HG03342 (cell line): Measurements from ENCODE around the gene FBXO30.

Experiments
- ATAC-seq: cut with Tn5 transposase; IDR thresholded peaks from one replicate; pipeline ENCODE4 v1.9.1; 2021; ENCODE audit warnings: mild to moderate bottlenecking, moderate library complexity; ENCODE audit not compliant: unreplicated experiment

Gene FBXO30

DNA sequence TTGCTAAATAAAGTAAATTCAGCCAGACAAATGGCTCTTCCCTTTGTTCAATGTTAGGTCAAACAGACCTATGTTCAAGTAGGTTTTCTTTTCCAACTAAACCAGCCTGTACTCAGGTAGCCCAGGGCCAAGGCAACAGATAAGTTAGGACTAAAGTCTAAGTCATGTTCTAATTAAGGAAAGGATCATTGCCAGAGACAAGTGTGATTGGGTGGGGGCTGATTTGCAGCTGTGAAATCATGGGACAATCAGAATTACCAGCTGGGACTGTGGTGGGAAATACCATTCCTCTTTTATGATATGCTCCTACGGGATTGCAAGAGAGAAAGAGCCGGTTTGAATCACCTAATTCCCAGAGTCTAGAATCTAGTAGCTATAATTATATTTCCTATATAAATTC, 4.2 kb upstream of the FBXO30 start:
- no peak for ATAC-seq

DNA sequence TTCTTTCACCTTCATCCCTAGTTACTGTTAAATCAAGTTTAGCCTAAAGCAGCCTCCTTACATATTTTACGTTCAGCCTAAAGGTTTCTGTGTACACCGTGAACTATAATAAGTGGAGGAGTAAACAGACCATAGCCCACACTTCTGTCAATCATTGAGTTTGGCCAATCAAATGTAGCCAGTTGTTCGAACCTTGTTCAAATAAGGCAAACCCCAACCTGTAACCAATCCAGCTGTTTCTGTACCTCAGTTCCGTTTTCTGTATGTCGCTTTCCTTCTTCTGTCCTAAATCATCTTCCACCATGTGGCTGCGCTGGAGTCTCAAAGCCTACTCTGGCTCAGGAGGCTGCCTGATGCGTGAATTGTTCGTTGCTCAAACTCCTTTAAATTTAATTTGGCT, 1.8 kb upstream of the FBXO30 start:
- ATAC-seq, result no peak

DNA sequence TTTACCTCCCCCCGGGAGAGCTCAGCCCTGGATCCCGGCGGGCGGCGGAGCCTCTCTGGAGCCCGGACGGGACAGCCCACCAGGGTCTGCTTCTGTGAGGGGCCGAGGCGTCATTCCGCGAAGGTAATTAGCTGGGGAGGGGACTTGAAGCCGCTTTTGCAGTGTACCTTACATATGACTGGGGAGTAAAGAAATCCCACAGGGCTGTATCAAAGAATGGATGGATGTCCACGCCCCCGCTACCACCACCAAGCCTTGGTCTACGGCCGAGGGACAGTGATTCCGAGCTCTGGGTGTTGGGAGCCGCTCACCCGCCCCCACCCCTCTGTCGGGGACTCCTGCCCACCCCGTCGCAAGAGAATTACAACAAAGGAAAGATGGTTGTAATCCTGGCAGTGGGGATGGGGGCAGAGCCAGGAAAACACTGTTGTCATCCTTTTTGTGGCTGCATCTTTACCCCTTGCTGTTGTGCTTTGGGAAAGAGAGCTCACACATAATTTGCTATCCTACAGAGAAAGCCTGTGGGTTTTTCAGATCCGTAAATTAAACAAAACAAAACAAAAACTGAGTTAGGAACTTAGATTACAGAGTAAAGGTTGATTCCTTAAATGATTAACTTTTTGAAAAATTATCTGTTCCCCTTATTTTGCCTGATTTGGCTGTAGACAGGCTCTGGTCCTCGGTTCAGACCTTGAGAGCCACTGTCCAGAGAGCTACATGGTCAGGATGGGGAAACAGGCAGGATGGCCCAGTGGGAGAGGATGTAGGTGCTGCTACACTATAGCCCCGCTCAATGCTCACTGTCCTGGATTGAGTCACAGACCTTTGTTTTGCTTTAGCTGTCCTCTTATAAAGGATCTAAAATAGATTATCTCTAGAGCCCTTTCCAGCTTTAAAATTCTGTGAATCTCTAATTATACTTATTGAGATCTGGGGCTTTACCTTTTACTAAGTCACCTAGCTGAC, 997 bp upstream of the FBXO30 start:
- ATAC-seq, result peak; percentile 18

DNA sequence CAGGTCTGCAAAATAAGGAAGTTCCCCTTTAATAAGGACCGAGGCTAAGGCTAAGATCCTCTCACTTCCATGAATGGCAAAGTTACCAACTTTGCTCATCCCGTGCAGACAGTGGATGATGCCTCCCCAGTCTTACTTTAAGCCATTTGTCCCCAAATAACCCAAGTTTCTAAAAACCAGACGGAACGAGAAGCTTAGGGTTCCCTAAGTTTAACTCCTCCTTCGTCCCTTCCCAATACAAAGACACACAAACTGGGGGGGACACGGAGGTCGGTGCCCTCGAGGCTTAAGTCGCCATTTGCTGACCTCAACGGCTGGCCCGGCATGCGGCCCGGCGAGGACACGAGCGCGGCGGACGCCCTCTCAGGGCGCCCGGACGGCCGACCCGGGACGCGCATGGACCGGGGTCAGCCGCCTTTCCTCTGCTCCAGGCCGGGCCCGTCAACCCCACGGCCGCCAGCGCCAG, 527 bp downstream of the FBXO30 start:
- peak; percentile 27 for ATAC-seq

DNA sequence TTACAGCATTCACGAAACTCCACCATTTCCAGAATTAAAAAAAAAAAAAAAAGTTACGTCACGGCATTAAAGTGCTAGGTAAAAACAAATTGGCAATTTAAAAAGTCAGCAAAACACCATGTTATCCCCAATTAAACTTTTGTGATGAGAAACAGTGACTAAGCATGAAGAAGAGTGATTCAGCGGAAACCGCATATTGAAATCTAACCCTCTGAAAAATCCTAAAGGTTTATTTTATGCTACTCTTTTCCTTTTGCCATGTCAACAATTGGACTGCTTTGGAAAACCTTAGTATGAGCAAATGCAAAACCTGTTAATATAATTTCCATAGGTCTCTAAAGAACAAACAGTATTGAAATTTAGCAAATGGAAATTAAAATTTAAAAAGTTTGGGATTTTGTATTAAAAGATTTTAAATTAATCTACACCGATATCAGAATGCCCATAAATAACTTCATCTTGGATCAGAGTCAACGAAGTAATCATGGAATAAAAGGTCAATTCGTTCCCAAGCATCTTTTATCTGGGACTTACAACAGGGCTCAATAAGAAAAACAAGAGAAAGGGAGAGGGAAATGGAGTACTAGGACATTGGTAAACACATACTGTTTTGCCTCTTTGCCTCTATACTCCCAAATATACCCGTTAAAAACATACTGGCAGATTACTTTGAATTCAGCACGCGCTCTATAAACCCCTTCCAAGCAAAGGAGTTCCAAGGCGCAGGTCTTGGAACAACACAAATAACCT, 1.1 kb downstream of the FBXO30 start:
- peak; percentile 2 for ATAC-seq

DNA sequence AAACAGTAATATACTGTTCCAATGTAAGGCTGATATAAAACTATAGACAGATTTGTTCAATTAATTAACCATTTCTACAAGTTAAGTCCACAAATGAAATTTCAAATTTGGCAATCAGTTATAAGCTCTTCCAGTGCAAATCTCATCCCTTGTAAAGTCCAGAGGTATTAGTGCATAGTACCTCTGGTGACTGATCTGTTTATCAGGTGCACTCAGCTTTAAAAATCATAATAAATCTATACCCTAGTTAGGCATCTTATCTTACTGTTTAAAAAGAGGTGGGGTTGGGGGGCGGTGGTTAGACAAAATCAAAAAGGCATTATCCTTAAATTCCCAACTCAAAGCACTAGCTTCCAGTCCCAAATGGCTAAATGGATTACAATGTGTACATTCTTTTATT, 2.9 kb downstream of the FBXO30 start:
- ATAC-seq, result no peak

DNA sequence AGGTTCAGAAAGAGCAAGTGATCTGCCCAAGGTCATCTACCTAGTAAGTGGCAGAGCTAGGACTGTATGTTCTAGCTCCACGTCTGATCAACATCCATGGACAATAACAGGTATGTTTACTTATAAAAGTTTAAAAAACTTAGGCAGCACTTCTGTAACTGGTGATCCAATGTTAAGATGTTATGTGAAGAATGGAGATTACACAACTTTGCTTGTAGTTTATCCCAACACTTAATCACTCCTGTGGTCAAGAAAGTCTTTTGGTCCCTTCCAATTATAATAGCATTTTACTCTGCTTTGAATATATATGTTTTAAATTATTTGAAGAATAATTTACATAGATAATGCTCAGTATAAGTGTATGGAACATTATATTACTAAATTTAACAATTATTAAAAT, 4.8 kb downstream of the FBXO30 start:
- ATAC-seq, result no peak

DNA sequence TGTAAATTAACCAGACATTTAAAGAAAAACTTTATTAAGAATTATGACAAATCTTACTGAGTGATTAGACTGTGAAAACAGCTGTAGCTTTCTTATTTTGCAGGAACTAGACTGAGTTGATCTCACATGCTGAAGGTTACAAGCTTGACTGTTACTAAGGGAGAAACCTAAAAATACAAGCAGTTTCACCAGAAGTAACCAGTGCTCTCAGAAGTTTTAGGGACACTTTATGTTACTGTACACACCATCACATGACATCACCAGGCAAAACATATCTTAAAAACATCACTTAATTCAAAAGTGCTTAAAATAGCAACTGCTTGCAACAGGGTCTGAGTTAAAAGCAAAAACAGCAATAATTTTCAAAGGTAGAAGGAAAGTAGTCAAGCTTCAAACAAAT, 5.4 kb downstream of the FBXO30 start:
- peak; percentile 82 for ATAC-seq

DNA sequence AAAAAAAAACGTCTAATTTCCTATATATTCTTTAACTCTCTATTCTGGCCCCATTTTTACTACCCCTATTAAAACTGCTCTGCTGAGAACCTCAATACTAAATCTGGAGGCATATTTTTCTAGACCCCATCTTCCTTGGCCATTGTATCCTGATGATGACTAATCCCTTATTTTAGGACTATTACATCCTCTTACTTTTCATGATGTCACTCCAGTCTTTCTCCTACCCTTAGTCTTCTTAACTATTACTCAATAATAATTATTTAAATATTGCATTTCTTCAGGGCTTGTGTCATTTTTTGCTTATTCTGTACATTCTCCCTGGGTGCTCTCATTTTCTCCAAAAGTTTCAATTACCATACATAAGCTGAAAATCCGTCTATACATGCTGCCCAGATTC, 6.4 kb downstream of the FBXO30 start:
- ATAC-seq, result no peak

DNA sequence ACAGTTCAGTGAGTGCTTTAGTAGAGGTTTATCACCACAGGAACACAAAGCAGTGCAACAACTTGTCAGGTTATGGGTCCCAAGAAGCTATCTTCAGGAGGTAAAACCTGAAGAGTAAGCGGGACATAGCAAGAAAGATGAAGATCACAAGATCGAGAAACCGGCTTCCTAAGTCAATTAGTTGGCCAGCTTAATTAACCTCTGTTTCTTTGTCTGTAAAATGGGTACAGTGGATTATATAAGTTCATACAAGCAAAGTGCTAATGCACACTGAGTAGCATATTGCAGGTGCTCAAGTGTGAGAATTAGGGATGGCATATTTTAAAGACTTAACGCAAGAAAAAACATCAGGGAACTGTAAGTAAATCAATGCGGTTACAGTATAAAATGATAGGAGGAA, 12.5 kb downstream of the FBXO30 start:
- ATAC-seq, result no peak

DNA sequence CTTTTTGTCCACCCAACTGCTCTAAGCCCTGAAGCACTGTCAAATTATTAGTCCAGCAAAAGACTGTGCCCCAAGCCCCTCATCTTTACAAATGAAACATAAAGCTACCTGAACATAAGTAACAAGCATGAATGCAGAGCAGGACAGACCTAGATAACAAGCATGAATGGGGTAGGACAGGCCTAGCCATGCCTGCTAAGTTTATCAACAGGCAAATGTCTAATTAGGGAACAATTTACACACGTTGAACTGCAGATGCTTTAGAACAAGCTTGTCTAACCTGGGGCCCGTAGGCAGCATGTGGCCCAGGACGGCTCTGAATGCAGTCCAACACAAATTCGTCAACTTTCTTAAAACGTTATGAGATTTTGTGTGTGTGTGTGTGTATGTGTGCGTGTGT, 13.6 kb downstream of the FBXO30 start:
- ATAC-seq, result no peak

DNA sequence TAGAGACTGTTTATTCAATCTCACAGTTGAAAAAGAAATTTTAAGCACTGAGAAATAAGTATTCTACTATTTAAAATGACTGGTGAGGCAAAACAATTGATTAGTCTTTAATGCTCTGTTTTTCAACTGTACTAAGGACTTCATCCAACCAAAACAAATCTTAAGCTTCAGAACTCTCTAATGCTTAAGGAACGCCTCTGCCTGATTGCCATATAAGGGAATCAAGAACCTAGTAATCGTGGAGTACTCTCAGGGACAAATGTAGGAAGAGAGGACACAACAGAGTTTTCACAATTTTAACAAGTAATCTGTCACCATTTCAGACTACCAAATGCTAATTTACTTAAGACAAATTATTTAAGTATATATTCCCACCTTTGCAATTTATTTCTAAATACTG, 16.1 kb downstream of the FBXO30 start:
- no peak for ATAC-seq

DNA sequence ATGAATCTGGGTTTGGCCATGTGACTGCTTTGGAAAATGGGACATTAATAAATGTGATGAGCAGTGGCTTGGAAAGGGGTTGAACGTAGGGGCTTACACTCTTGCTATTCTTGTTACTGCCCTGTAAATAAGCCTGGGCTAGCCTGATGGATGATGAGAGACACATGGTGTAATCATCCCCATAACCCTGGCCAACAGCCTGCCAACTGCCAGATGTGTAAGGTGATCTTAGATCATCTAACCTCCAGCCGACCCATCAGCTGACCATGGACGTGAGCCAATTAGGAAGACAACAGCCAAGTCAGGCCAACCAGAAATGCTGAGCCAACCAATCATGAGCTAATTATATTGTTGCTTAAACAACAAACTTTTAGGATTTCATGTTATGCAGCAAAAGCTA, 25.2 kb downstream of the FBXO30 start:
- ATAC-seq, result no peak

DNA sequence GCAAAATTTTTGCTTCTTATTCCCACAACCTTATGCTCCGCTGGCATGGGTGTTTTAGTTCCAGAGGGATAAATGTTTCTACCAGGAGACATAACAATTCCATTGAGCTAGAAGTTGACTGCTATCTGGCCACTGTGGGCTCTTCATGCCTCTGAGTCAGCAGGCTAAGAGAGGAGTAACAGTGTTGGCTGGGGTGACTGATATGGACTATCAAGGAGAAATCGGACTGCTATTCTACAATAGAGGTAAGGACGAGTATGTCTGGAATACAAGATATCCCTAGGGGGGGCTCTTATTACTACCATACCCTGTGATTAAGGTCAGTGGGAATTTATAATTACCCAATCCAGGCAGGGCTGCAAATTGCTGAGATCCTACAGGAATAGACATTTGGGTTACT, 26.9 kb downstream of the FBXO30 start:
- ATAC-seq, result no peak

DNA sequence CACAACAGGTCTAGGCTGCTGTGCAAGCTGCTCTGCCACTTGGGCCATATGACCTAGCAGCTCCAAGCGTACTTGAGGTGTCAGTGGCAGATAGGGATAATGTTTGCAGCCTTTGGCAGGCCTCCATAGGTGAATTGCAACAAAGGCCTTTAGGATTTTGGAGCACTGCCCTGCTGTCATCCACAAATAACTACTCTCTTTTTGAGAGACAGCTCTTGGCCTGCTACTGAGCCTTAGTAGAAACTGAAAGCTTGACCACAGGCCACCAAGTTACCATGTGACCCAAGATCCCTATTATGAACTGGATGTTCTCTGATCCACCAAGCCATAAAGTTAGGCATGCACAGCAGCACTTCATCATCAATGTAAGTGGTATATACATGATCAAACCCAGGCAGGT, 29.9 kb downstream of the FBXO30 start:
- peak; percentile 86 for ATAC-seq

DNA sequence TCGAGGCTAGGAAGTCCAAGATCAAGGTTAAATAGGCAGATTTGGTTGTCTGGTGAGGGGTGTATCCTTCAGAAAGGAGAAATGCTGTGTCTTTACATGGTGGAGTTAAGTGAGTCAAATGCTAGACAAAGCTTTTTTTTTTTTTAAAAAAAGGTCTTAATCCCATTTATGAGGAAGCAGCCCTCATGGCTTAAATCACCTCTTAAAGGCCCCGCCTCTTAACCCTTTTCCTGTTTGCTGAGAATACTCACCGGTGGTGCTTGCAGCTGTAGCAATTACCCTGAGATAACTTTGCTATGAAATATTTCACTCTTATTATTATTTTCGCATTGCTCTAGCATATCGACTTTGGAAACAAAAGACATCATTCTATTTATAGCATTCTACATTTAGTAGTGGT, 30.8 kb downstream of the FBXO30 start:
- ATAC-seq, result no peak

DNA sequence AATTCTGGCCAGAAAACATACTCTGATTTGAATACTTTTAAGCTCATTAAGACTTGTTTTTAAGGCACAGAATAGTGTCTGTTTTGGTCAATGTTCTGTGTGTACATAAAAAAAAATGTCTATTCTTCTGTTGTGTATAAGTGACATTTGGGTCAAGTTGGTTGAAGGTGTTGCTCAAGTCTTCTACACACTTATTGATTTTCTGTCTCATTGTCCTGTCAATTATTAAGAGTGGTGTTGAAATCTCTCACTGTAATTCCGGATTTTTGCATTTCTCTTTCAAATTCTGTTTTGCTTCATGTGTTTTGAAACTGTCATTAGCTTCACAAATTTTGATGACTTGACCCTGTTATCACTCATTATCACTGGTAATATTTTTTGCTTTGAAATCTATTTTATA, 41.7 kb downstream of the FBXO30 start:
- no peak for ATAC-seq

DNA sequence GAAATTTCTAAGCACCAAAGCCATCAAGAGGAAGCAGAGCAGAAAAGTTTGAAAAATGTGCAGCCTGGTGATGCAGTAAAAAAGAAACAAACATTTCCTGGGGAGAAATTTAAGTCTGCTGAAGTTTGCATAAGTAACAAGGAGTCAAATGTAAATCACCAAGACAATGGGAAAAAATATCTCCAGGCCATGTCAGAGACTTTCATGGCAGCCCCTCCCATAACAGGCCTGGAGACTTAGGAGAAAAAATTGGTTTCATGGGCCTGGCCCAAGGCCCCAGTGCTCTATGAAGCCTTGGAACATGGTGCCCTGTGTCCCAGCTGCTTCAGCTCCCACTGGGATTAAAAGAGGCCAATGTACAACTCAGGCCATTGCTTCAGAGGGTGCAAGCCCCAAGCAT, 49.1 kb downstream of the FBXO30 start:
- no peak for ATAC-seq

DNA sequence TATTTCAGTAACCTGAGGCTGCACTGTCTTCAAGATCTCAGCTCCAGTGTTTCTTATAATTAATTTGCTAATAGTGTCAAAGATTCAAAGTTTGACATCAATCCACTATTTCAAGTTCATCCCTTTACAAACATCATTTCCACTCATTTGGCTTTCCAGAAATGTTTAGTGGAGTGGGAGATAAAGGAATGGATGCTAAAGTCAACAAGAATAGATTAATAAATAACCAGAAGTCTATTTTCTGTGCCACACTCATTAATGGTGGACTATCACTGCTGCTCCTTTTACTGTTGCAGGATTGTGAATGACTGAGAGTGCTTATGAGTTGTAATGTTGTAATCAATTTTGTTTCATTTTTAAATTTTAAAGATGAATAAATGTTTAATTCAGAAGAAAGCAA, 50.9 kb downstream of the FBXO30 start:
- no peak for ATAC-seq

DNA sequence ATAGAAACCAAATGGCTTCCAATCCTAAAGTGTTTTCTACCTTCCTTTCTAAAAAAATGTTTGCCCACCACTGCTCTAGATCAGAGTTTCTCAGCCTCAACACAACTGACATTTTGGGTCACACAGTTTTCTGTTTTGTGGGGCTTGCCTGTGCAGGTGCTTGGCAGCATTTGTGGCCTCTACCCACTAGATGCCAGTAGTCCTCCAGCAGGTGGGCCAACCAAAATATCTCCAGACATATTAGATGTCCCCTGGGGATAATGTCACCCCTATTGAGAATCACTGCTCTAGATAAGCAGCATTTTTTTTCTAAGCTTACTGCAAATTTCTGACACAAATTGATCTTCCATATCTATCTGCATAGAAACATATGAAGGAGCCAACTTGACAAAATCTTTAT, 53.0 kb downstream of the FBXO30 start:
- peak; percentile 68 for ATAC-seq

DNA sequence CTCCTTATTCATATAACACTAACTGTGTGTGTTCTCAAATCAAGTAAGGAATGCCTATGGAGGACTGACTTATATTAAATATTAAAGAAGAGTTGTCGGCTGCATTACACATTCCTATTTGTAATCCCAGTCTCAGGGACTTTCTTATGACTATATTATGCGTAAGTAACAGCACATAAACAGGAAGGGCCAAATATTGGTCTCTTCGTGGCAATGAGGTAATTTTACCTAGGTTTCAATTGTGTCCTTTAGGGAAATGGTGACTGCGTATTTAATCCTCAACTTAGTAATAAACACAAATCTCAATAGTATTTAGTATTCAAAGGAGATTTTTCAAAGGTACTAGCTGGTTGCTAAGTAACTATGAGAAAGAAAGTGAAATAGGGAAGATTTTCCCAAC, 56.5 kb downstream of the FBXO30 start:
- no peak for ATAC-seq

DNA sequence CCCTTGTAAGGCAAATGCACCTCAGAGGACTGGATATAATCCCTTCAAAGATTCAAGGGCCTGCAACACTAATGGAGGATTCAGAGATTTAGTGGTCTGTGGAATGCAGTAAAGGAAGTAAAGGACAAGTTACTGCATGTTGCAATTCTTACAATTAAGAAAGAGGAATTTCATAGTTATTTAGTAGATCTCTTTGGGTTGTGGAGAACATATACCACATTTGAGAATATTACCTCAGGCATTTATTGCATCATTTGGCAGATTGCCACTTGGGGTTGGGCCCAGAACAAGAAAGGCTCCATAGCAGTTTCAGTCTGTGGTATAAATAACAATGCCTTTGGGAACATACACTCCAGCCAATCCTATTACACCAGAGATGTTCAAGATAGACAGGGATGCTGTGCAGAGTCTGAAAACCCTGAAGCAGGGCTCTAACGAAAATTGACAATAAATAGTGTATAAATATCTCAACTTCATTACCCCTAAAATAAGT, 58.4 kb downstream of the FBXO30 start:
- no peak for ATAC-seq
